HT1080 (cell line): Measurements from ENCODE around the gene ATP11A. TPM values are rescaled to one million over a fixed set of nuclear protein-coding genes. Genes with fewer than 3 reads are reported as not detected.

Source experiments
- DNase-seq: peaks from one replicate; pipeline ENCODE4 v3.0.0-alpha.2; 2015; ENCODE audit warnings: low read depth
- polyA plus RNA-seq, 2 experiments: library from polyadenylated mRNA; depleted of rRNA; stranded (reverse); fragments of >200 nt; gene quantifications; 2 replicates each; pipeline ENCODE4 v1.2.3, GENCODE V29; 2015
- total RNA-seq: library from RNA; depleted of rRNA; stranded (reverse); fragments of >200 nt; shearing (Covaris generic); gene quantifications from 2 replicates; pipeline ENCODE4 v1.2.3, GENCODE V29; 2014; rRNA removed

The ATP11A gene
- total RNA-seq = 5.0 and 7.7 TPM in 2 replicates
- 9.0 and 11.3 TPM in 2 replicates for polyA plus RNA-seq (2015; cell fraction: cytosol; rRNA removed)
- polyA plus RNA-seq (2015; cell fraction: nucleus; rRNA removed) = 18.7 and 20.4 TPM in 2 replicates

DNA sequence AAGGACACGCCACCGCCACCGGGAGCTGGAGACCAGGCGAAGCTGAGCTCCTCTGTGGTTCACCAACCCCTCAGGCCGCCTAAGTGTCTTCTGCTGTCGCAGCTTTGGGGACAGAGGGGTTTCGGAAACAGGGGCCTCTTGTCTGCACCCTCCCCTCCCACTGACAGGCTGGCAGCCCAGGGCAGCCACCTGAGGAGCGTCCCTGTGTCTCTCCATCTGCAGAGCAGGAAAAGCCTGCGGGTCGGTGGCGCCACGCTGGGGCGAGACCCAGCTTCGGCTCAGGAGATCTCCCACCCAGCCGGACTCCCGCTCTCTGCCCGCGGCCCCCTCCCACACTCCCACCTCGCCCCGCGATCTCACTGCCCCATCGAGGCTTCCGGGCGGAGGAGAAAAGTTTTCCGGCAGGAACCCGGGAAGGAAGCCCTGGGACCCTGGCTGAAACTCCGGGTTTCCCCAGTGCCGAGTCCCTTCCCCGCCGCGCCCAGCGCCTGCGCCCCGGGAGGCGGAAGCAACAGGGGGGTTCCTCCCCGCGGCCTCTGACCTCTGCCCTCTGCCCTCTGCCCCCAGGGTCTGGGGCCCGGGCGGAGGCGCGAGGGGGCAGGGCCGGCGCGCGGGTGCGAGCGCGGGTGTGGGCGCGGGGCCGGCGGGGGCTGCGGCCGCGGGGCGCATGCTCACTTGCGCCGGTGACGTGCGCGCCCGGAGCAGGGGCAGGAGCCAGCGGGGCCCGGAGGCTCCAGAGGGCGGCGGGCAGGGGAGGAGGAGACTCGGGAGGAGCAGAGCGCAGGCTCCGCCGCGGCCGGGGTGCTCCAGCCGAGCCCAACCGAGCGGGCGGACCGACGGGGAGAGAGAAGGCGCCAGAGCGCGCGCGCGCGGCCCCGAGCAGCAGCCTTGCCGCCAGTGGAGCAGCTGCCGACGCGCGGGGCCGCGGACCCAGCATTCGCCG lies at the start of gene ATP11A:
TSS of gene ATP11A (plus strand) at position 736 of the 943 bp plus-strand sequence. CDS start 379 bp downstream, outside the sequence.
- DNase-seq = peak; percentile 82

DNA sequence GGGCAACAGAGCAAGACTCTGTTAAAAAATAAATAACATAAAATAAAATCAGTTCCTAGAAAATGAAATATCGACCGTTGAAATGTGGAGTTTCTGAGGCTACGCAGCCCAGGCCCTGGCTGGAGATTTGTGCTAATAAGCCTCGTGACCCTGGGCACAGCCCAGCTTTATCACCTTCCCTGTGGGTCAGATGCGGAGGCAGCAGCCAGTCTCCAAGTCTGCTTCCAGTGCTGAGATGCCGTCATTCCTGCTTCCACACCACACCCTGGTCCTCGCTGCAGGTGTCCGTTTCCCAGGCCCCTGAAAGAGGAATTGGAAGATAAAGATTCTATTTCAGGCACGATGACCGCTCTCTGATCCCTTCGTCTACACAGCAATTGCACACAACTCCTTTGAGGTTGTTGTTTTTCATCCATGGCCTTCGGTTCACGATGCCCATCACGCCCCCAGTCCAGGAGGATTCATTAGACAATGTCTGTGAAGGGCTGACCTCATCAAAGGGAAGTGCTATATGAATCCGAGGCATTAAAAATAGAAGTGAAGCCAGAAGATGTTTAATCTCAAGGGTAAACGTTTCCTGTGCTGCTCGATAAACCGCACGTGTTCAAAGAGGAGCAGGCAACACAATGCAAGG lies 48.3 kb upstream of the ATP11A start:
- DNase-seq = no peak

DNA sequence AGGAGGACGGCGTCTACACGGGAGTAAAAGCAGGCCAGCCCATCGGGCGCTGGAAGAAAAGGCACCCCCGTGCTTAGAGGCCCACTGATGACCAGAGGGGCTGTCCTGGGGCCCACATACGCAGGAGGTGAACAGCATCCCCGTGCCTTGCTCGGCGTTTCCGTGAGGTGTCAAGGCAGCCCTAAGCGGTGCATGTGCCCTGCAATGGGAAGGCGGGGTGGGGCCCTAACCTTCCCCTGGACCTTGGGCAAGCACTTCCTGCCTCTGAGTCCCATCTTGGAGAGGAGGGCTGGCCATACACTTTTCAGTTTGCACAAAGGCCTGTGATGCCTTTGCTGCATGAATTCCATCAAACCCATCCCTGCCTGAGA lies 47.8 kb upstream of the ATP11A start:
- no peak for DNase-seq

DNA sequence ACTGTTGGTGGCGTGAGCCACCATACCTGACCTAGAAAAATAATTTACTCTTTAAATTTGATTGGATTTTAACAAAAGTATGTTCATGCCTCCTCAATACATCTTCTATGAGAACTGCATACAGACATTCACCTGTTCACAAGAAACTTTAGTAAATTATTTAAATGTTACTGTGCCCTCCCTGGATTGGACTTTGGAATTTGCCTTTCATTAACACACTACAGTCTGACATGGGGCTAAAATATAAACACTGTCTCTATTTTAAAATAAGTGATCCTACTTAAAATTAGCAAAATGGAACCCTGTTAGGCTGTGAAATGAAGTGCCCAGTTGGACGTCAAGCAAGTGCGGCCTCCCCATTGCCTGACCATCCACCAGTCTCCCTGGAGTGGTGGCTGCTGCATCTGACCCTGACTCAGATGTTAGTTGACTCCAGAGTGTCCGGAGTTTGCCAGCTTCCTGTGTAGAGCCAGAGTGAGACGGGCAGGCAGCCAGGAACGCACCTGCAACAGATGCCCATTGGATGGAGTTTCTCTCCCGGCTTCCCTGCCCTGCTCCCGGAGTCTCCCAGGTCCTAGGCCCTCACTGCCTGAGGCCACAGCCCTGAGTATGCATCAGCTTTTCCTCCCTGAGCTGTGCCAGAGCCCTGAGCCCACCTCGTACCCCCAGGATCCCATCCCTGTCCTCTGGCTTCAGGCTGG lies 45.9 kb upstream of the ATP11A start:
- DNase-seq = peak; percentile 33

GRCh38 chr13:112645327-112645914 lies 44.4 kb upstream of the ATP11A start:
- DNase-seq = no peak

DNA sequence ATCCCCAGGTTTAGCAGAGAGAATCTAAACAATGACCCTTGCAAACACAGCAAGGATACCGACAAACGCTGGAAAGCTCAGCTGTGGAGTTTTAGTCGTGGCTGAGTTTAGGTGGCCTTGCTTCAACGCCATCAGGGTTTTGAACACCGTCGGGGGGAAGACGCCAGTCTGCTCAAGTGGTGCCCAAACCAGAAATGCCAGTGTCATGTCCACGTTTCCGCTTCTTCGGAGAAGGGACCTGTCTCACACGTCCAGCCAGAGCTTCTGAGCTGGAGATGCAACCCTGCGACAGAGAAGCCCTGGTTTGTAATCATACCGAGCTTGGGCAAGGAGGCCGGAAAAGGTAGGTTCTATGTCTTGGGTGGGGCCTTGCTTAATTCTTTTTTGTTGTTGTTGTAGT lies 42.6 kb upstream of the ATP11A start:
- no peak for DNase-seq

GRCh38 chr13:112648101-112648500 lies 41.7 kb upstream of the ATP11A start:
- DNase-seq = no peak

- DNase-seq = no peak
Measured at GRCh38 chr13:112648966-112649690, 40.7 kb upstream of the ATP11A start.

GRCh38 chr13:112651311-112651710 lies 38.5 kb upstream of the ATP11A start:
- DNase-seq = no peak

- DNase-seq = no peak
Measured at GRCh38 chr13:112651750-112652511, 37.9 kb upstream of the ATP11A start.

GRCh38 chr13:112652512-112653070 lies 37.2 kb upstream of the ATP11A start:
- DNase-seq = peak; percentile 29

- DNase-seq = no peak
Measured at GRCh38 chr13:112653071-112653470, 36.8 kb upstream of the ATP11A start.

GRCh38 chr13:112655913-112656312 lies 33.9 kb upstream of the ATP11A start:
- DNase-seq = no peak

DNA sequence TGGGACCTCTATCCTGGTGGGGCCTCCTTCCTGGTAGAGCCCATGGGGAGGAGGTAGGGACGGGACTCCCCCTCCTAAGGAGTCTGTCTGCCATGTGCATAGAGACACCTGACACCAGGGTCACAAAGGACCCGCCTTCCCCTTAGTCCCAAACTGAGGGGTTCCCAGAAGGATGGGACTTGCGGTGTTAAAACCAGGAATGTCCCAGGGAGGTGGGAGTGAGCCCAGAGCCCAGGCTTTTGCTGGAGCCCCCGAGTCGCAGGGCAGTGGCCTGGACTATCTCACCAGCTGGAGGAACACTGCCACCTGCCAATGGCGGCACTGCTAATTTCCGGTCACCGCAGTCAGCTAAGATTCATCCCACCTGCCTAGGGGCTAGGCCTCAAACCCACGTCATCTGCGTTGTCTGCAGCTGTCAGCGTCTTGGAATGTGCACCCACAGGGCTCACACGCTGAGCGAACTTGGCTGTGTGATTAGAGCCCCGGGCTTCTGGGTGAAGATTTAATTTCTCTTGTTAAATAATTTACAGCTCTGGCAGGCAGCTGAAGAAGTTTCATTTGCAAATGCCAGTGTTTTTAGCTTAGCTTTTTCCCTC lies 31.9 kb upstream of the ATP11A start:
- peak; percentile 27 for DNase-seq

- DNase-seq = no peak
Measured at GRCh38 chr13:112658808-112659207, 31.0 kb upstream of the ATP11A start.

GRCh38 chr13:112661291-112661690 lies 28.5 kb upstream of the ATP11A start:
- no peak for DNase-seq

DNA sequence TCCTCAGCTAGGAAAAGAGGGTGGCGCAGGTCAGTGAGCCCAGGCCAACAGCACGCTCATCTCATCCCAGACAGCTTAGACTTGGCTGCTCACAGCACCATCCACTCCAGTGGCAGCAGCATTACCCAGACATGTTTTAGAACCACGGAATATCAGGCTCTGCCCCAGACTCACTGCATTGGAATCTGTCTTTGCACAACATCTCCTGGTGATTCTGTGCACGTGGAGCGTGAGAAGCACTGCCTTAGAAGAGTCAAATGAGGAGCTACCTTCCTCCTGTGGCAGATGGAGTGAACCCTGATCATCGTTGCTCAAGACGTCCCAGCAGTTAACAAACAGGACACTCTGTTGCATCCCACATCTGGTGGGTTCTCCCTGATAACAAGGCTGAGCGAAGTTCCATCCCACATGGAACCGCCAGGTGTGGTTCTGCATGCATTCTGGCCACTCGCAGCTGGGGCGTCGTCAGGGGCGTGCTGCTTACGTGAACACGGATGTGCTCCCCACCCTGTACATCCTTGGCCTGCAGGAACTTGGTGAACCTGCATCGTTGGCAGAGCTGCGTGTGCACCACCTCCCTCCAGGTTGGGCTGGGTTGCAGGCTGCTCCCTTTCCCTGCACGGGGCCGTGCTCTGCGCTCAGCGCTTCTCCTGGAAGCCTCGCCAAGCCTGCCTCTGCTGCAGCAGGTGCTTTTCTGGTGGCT lies 25.2 kb upstream of the ATP11A start:
- no peak for DNase-seq

- no peak for DNase-seq
Measured at GRCh38 chr13:112668924-112669323, 20.9 kb upstream of the ATP11A start.
